Dermis blood vessel endothelial cell (primary cell): ENCODE results near the gene ST6GALNAC5. TPM values are rescaled to one million over a fixed set of nuclear protein-coding genes. Genes with fewer than 3 reads are reported as not detected.
"Not testable (repeated sequence)": the region's sequence is repeated elsewhere in the genome, so short reads cannot be mapped to it uniquely, and the experiment has no call there.

ENCODE experiments used
- DNase-seq: peaks from one replicate; pipeline ENCODE4 v3.0.0; 2010
- total RNA-seq: library from RNA; depleted of rRNA; stranded (reverse); fragments of >200 nt; gene quantifications from 2 replicates; pipeline ENCODE4 v1.2.3, GENCODE V29; 2014

The ST6GALNAC5 gene
- total RNA-seq, 1 donor from 2014 or later = not detected

GRCh38 chr1:76939050-76939816 lies 72.0 kb downstream of the ST6GALNAC5 start:
- no peak for DNase-seq

DNA sequence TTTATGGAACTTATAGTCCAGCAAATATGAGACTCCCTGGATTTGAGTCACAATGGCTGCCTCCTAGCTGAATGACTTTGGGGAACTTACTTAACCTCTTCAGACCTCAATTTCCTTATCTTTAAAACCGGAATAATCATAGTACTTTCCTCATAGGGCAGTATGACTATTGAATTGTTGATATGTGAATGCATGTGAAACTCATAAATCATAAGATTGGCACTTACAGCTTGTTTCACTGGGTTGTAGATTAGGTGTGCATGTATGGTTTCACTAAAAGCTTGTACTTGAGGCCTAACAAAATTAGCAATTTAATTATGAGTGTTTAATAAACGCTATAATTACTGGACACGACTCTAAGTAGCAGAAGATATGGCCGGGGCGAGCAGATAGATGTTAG lies 72.5 kb downstream of the ST6GALNAC5 start:
- no peak for DNase-seq

GRCh38 chr1:76940571-76941335 lies 73.5 kb downstream of the ST6GALNAC5 start:
- no peak for DNase-seq

- DNase-seq = no peak
Measured at GRCh38 chr1:76942549-76942948, 75.3 kb downstream of the ST6GALNAC5 start.

GRCh38 chr1:76944942-76945341 lies 77.7 kb downstream of the ST6GALNAC5 start:
- DNase-seq = no peak

DNA sequence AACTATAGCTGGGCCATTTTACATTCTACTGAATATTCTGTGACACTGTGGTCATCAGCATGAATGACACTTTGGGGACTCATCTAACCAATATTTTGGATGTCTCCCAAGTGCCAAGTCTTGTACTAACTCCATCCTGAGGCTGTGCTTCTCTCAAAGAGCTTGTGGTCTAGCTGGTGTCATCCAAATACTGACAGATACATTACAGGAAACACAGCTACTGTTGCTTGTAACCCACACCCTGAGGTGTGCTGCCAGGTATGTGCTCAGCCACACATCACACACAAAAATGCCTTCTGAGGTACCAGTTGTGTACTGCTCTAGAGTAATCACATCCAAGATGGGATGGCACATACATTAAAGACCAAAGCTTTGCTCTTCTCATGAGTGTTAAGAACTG lies 81.6 kb downstream of the ST6GALNAC5 start:
- no peak for DNase-seq

- DNase-seq = no peak
Measured at GRCh38 chr1:76949503-76949902, 82.2 kb downstream of the ST6GALNAC5 start.

- DNase-seq = no peak
Measured at GRCh38 chr1:76950306-76950705, 83.0 kb downstream of the ST6GALNAC5 start.

- no peak for DNase-seq
Measured at GRCh38 chr1:76951153-76951552, 83.9 kb downstream of the ST6GALNAC5 start.

- DNase-seq = no peak
Measured at GRCh38 chr1:76955652-76956051, 88.4 kb downstream of the ST6GALNAC5 start.

GRCh38 chr1:76957961-76958360 lies 90.7 kb downstream of the ST6GALNAC5 start:
- DNase-seq = no peak

- no peak for DNase-seq
Measured at GRCh38 chr1:76958828-76959227, 91.5 kb downstream of the ST6GALNAC5 start.

DNA sequence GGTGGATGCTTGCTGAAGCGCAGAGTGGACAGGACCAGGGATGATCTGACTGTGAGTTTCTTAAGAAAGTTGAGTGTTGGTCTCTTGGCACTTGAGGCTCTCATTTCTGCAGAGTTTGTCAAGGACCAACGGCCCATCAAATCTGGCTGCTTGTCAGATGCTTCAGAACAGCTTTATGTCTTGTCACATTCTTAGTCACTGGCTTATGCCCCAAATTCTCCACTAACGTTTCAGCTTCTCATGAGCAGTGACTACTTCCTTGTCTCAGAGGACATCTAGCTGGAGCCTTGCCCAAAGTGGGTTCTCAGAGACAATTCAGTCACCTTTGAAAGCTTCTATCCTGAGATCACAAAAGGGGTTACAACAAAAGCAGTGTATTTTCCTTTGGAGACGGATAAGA lies 92.3 kb downstream of the ST6GALNAC5 start:
- DNase-seq = no peak

DNA sequence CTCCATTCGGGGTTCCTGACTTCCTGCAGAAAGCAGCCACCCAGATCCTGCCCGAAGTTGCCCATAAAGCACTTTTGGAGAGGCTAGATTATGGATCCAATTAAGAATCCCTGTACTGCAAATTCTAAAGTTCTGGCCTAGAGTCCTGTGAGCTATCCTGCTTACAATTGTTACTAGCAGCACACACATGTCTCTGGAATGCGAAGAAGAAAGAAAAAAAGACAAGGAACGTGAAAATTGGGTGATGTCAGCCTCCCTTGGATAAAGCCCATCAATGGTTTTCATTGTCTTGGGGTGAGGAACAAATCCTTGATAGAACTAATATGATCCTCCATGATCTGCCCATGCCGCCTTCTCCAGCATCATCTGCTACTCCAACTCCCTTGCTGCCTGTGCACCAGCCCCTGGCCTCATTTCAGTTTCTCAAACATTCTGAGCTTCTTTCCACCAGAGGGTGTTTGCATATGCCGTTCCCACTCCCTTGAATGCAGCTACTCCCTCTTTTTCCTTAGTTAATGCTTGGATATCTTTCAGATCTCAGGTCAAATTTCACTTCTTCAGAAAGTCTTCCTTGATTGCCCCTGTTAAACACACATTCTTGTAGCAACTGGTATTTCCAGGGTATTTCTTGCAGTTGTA lies 94.0 kb downstream of the ST6GALNAC5 start:
- no peak for DNase-seq

DNA sequence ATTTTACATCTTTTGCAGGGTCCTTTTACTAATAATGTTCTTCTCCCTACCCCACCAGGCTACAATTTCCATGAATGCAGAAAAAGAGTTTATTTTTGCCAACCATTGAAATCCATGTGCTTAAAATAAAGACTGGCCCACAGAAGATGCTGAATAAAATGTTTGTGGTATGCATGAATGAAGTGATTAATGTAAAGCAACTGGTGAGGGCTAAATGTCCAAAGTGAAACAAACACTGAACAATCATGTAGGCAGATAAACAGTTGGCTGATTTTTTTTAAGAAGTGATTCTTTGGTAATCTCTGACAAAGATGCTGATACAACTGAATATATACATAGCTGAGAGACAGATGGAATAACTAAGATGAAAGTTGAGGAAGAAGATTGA lies 94.5 kb downstream of the ST6GALNAC5 start:
- DNase-seq = no peak

DNA sequence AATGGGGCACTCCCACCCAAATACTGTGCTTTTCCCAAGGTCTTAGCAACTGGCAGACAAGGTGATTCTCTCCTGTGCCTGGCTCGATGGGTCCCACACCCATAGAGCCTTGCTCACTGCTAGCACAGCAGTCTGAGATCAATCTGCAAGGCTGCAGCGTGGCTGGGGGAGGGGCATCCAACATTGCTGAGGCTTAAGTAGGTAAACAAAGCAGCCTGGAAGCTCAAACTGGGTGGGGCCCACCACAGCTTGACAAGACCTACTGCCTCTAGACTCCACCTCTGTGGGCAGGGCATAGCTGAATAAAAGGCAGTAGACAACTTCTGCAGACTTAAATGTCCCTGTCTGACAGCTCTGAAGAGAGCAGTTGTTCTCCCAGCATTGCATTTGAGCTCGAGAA lies 114.0 kb downstream of the ST6GALNAC5 start:
- DNase-seq = not testable (repeated sequence)

DNA sequence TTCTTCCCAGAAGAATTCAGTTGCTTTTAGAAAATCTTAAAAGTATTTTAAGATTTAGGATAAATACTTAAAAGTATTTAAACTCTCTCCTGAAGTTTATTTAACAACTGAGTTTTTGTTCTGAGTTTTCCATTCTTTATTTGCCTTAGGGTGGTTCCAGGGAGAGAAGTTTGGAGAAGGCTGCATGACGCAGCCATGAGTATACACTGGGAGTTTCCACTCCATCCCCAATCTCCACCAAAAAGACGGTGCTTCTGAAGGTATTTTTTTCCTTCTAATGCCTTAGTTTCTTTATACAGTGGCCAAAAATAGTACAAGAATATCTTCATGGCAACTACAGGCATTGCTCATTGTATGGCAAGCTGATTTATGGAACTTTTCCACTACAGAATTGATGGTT lies 122.7 kb downstream of the ST6GALNAC5 start:
- no peak for DNase-seq

GRCh38 chr1:76993036-76993435 lies 125.8 kb downstream of the ST6GALNAC5 start:
- no peak for DNase-seq

GRCh38 chr1:76998582-76999223 lies 131.4 kb downstream of the ST6GALNAC5 start:
- DNase-seq = no peak

GRCh38 chr1:77007675-77008074 lies 140.4 kb downstream of the ST6GALNAC5 start:
- no peak for DNase-seq

DNA sequence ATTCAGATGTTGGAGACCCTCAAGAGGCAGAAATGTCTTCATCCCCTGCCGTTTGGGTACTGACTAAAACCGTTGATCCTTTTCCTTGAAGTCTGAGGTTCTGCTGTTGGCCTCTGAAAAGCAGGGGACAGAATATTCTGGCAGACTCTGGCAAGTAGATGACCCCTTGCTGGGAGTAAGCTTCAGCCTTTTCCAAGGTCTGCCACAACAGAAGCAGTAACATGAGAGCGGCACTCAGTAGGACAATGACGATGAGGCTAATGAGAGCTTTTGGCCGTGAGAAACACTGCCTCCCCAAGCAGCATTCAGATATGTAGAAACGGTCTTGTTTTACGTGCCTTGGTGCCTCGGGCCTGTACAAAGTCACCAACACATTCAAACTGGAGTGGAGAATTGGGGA lies 143.7 kb downstream of the ST6GALNAC5 start:
- DNase-seq = no peak

DNA sequence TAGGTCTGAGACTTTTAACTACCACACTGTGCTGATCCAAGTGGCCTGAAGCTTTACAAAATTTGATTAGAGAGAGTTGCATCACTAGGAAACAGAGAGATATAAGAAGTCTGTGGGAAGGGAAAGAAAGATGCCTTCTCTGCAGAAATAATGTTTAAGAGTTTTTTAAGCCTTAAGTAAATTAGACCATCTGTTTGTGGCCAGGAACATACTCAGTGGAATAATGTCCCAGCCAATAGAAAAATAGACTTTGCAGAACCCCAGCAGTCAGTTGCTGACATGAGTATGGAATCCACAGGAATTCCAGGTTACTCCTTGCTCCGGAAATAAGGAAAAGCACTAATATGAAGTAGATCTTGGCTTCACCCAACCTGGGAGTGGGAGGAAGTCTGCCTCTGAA lies 144.8 kb downstream of the ST6GALNAC5 start:
- DNase-seq = no peak
